Esophagus muscularis mucosa (tissue), 4 donors: ENCODE measurements around the gene PSMB11.

ENCODE experiments used
- CTCF ChIP-seq, 3 experiments: fragments of 200-600 bp in 2 of 3; fragments of 450-650 bp in 1 of 3; sonication (generic) in 2 of 3; IDR thresholded peaks; one replicate each; pipeline ENCODE4 v1.5.1; 2017 to 2019; ENCODE audit warnings: antibody characterized with exemption in 3 of 3, mild to moderate bottlenecking in 2 of 3, moderate library complexity in 1 of 3
- EP300 ChIP-seq: sonication (generic); formaldehyde crosslinking; IDR thresholded peaks from one replicate; pipeline ENCODE4 v1.6.1; 2017; ENCODE audit warnings: antibody characterized with exemption
- POLR2A ChIP-seq: fragments of 450-650 bp; IDR thresholded peaks from one replicate; pipeline ENCODE4 v1.6.1; 2017; ENCODE audit warnings: antibody characterized with exemption, moderate library complexity, mild to moderate bottlenecking, low read depth

- TF ChIP-seq CTCF (IDR thresholded peaks at IDR 0.05) (peak in 2 of 3 experiments; percentile 97 to 98), POLR2A (no peak), EP300 (no peak)
Observed at GRCh38 chr14:23068789-23069412, 26.9 kb downstream of the PSMB11 start.
